ENCODE results near the gene SLC52A3.
A peak's percentile ranks its signal among the peaks of the same experiment; 100 is the strongest.
"Not testable (repeated sequence)": the region's sequence is repeated elsewhere in the genome, so short reads cannot be mapped to it uniquely, and the experiment has no call there.

SLC52A3 gene

GRCh38 chr20:768426-768978, at the start of gene SLC52A3:
TSS of gene SLC52A3 (minus strand) at chr20:768500. CDS start at chr20:765774, 2,726 bp downstream.
- no peak for DNase-seq

GRCh38 chr20:815914-816606, 47.8 kb upstream of the SLC52A3 start:
- DNase-seq = peak; percentile 25

- DNase-seq = no peak
Measured at GRCh38 chr20:815226-815625, 46.9 kb upstream of the SLC52A3 start.

GRCh38 chr20:813390-813789, 45.1 kb upstream of the SLC52A3 start:
- no peak for DNase-seq

GRCh38 chr20:812435-812814, 44.1 kb upstream of the SLC52A3 start:
- DNase-seq = not testable (repeated sequence)

DNA sequence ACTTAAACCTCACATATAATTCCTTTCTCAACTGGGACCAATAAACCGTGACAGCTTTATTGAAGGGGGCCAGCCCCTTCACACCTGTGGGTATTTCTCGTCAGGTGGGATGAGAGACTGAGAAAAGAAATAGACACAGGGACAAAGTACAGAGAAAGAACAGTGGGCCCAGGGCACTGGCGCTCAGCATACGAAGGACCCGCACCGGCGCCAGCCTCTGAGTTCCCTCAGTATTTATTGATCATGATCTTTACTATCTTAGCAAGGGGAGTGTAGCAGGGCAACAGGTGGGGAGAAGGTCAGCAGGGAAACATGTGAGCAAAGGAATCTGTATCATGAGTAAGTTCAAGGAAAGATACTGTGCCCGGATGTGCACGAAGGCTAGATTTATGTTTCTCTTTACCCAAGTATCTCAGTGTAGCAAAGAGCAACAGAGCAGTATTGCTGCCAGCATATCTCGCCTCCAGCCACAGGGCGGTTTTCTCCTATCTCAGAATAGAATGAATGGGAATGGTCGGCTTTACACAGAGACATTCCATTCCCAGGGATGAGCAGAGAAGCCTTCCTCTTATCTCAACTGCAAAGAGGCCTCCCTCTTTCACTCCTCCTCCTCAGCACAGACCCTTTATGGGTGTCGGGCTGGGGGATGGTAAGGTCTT, 43.6 kb upstream of the SLC52A3 start:
- not testable (repeated sequence) for DNase-seq

- no peak for DNase-seq
Measured at GRCh38 chr20:805713-806112, 37.4 kb upstream of the SLC52A3 start.

- no peak for DNase-seq
Measured at GRCh38 chr20:801678-802077, 33.4 kb upstream of the SLC52A3 start.

- not testable (repeated sequence) for DNase-seq
Measured at GRCh38 chr20:800026-800425, 31.7 kb upstream of the SLC52A3 start.

- not testable (repeated sequence) for DNase-seq
Measured at GRCh38 chr20:798746-799145, 30.4 kb upstream of the SLC52A3 start.

DNA sequence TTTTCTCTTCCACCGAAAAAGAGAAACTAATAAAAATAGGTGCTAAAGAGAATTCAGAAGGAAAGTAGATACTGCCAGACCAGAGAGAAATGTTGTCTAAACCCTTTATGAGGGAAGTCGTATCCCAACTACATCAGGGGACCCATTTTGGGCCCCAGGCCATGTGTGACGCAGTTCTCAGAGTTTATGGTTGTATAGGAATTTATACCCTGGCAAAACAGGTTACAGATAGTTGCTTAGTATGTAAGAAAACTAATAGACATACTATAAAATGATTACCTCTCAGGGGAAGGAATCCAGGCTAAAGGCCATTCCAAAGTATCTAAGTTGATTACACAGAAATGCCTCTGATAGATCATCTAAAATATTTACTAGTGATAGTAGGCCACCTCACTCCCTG, 28.6 kb upstream of the SLC52A3 start:
- DNase-seq = no peak

DNA sequence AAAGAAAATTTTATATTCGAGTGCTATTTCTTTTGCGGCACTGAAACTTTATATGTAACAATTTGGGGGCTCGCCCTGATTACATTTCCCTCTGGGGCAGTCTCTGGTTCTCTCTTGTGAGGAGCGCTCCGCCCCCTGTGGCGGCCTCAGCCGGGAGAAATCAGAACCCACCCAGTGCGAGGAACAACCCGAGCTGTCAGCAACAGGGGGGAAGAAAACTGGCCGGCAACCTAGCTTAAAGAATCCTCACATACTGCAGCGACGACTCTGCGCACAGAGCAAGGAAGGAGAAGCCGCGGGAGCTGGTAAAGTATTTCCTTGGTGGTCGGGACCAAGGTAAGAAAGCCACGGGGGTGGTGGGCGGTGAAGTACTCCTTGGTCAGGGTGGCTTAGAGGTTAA, 23.9 kb upstream of the SLC52A3 start:
- no peak for DNase-seq

GRCh38 chr20:791056-791455, 22.8 kb upstream of the SLC52A3 start:
- DNase-seq = no peak

GRCh38 chr20:787825-788224, 19.5 kb upstream of the SLC52A3 start:
- DNase-seq = no peak

DNA sequence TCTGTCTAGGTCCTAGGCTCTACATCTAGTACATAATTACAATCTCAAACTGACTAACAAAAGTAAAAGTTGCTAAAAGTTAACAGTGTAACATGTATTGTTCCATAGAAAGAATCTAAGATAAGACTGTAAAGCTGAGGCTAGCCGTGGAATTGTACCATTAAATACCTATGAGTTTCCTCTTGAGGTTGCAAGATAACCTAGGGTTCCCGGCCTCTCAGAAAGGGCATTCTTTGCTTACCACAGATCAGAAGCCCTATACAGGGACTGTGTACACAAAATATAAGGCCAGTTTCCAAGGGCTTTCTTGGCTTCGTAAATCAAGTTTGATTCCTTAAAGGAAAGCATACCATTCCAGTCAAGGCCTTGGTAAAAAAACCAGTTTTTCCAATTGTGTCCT, 11.5 kb upstream of the SLC52A3 start:
- no peak for DNase-seq

- DNase-seq = no peak
Measured at GRCh38 chr20:776165-776564, 7.9 kb upstream of the SLC52A3 start.

DNA sequence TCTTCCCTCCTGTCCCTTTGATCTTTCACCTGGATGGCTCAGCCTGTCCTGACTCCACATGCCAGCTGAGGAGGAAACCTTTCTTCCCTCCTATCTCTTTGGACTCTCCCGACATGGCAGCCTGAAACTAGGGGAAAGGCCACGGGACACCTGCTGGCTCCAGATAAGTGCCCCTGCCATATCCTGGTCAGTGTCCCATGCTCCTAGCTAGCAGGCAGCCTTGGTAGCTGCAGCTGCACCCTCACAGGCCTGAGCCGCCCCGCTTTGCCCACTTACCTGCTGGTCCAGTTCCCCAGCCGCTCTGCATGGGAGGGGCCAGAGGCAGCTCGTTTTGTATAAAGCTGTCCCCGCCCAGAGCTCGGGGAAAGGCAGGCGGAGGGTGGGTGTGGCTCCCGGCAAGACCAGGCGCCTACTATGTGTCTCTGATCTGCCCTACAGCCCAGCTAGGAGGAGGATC, 7.4 kb upstream of the SLC52A3 start:
- DNase-seq = no peak

GRCh38 chr20:774660-775057, 6.4 kb upstream of the SLC52A3 start:
- DNase-seq = no peak

DNA sequence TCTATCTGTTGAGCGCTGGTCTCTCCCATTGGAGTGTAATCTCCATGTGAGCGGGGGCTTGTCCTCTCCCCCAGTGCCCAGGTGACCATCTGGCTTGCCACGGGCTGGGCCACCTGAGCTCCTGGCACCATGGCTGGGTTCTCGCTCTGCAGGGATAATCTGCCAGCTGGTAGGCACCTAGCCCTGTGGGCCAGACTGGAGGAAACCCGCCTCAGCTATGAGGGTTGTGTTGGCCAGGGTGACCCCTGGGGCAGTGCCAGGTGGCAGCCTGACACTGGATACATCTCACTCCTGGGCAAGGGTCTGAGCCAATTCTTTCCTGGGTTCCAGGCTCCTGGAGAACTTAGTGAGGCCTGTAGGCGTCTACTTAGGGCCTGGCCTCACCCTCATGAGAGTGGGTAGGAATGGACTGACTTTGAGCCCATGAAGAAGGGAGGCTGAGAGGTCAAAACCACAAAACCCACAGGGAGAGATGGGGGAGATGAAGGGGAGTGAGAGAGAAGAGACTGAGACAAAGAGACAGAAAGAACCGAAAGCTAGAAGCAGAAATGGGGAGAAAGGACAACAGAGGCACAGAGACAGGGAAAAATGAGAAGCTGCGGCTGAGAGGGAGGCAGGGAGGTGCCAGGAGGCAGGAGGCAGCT, 5.8 kb upstream of the SLC52A3 start:
- no peak for DNase-seq

GRCh38 chr20:772806-773205, 4.5 kb upstream of the SLC52A3 start:
- no peak for DNase-seq

DNA sequence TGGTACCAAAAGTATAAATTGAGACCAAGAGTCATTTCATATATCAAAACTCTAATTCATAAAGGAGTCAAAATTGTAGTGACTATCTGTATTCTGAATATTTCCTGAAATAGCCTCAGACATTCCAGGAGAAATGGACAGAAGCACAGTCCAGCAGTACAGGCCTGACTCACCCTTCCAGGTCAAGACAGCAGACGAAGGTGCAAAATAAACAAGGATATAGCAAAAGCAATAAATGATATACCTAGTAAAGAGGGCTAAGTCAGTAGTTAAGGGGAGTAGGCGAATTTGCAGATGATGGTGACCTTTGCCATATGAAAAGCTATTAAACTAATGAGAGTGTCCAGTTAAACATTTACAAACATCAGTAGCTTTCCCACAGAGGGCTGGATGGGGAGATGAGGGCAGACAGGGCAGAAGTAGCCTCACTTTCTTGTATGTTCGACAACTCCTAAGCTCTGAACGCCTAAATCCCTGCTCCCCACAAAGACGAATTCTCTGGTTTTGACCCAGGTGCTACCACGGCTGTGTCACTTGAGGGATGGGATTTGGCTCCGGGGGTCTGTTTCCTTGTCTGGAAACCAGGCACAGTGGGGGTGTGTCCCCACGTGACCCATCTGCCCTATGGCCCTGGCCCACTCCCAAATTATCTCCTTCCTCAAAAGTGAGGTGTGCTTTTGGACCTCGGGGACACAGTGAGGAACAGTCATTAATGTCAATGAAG, 3.6 kb upstream of the SLC52A3 start:
- DNase-seq = no peak

GRCh38 chr20:770691-771090, 2.4 kb upstream of the SLC52A3 start:
- DNase-seq = no peak

DNA sequence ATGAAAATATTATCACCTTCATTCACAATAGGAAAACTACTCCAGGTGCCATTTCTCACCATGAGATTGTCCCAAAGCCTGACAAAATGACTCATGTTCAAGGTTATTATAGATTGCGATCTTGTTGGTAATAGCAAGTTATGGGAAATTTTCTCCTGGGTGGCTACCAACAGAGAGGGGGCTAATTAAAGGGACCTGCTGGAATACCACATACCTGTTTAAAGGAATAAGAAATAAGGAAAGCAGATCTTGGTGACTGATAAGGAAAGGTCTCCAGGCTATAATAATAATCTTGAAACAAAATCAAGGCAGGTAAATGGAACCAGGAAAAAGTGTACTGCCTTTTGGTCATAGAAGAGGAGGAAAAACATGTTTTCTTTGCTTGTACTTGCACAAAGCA, 1.4 kb downstream of the SLC52A3 start:
- DNase-seq = no peak

Data from kidney glomerular epithelial cell (primary cell).